Endothelial cell of umbilical vein (primary cell): ENCODE measurements around the gene CHSY3. TPM values are rescaled to one million over a fixed set of nuclear protein-coding genes. Genes with fewer than 3 reads are reported as not detected.

Source experiments
- BruUV-seq: library from RNA; stranded (reverse); fragments of 400-500 nt; replicated peaks from 2 replicates; lab custom pipeline; 2021; lab: Mats Ljungman, UMichigan
- CTCF ChIA-PET: fragments of 300-600, 350-600 bp; sonication (Branson Sonifier 250); formaldehyde crosslinking; loops from one replicate; lab custom pipeline; 2021; ENCODE audit warnings: antibody characterized with exemption, inconsistent platforms; lab: Charles Lee
- POLR2A ChIA-PET: fragments of 300-600, 350-600 bp; sonication (Branson Sonifier 250); formaldehyde crosslinking; loops from one replicate; lab custom pipeline; 2021; ENCODE audit warnings: antibody characterized with exemption, inconsistent platforms; lab: Charles Lee
- DNase-seq: peaks from one replicate; pipeline ENCODE4 v3.0.0-alpha.2; 2011; ENCODE audit warnings: low read depth, low spot score
- FAIRE-seq: peaks from 2 replicates; lab custom pipeline; 2011; peaks lifted over from hg19 to GRCh38; lab: Jason Lieb, UNC
- H2AFZ ChIP-seq: 2 replicates; pipeline ENCODE4 v1.6.0; 2012; ENCODE audit warnings: low read depth, low read length, control low read depth, inconsistent platforms
- H3K27ac ChIP-seq: 2 replicates; pipeline ENCODE4 v1.5.1; 2011; ENCODE audit warnings: low read depth, mild to moderate bottlenecking, control low read depth, low read length, moderate library complexity; ENCODE audit not compliant: insufficient read depth
- H3K27me3 ChIP-seq, 2 experiments: 2 replicates each; pipeline versions ENCODE4 v1.6.0 to v1.6.1; 2011; ENCODE audit warnings: low read length in 2 of 2, mixed read lengths in 1 of 2; ENCODE audit not compliant: control insufficient read depth in 2 of 2, insufficient read depth in 2 of 2
- H3K36me3 ChIP-seq, 2 experiments: 2 replicates in 1 of 2; 3 replicates in 1 of 2; pipeline ENCODE4 v1.5.1; 2011; ENCODE audit warnings: low read length in 2 of 2, mild to moderate bottlenecking in 1 of 2, moderate library complexity in 1 of 2; ENCODE audit not compliant: control insufficient read depth in 2 of 2, insufficient read depth in 2 of 2; ENCODE audit errors: extremely low read depth in 1 of 2
- H3K4me1 ChIP-seq: 3 replicates; pipeline ENCODE4 v1.5.1; 2011; ENCODE audit warnings: mild to moderate bottlenecking, low read length; ENCODE audit not compliant: control insufficient read depth, insufficient read depth; ENCODE audit errors: extremely low read depth
- H3K4me2 ChIP-seq: 2 replicates; pipeline ENCODE4 v1.6.1; 2011; ENCODE audit warnings: low read length, control low read depth, mixed read lengths; ENCODE audit not compliant: insufficient read depth
- H3K4me3 ChIP-seq, 3 experiments: fragments of 200-600 bp in 1 of 3; sonication (generic), shearing (Covaris generic) in 1 of 3; replicated peaks in 1 of 3; 2 replicates each; pipeline ENCODE4 v1.5.1; 2011 to 2016; ENCODE audit warnings: control low read depth in 3 of 3, low read length in 3 of 3, mild to moderate bottlenecking in 2 of 3, inconsistent platforms in 1 of 3, low read depth in 1 of 3, moderate library complexity in 1 of 3; ENCODE audit not compliant: insufficient read depth in 1 of 3
- H3K79me2 ChIP-seq: 2 replicates; pipeline ENCODE4 v1.6.0; 2012; ENCODE audit warnings: low read length, inconsistent platforms; ENCODE audit not compliant: control insufficient read depth, insufficient read depth
- H3K9ac ChIP-seq: replicated peaks from 2 replicates; pipeline ENCODE3; 2011; ENCODE audit warnings: low read length, control low read depth; ENCODE audit not compliant: insufficient read depth; ENCODE audit errors: extremely low read depth
- H3K9me1 ChIP-seq: replicated peaks from 3 replicates; pipeline ENCODE4 v1.6.0; 2011; ENCODE audit warnings: mild to moderate bottlenecking, low read length; ENCODE audit not compliant: control insufficient read depth, insufficient read depth; ENCODE audit errors: extremely low read depth
- H3K9me3 ChIP-seq: replicated peaks from 2 replicates; pipeline ENCODE4 v1.5.1; 2012; ENCODE audit warnings: low read length, inconsistent platforms; ENCODE audit not compliant: control insufficient read depth, insufficient read depth
- H4K20me1 ChIP-seq: replicated peaks from 2 replicates; pipeline ENCODE3; 2011; ENCODE audit warnings: mild to moderate bottlenecking, low read length; ENCODE audit not compliant: control insufficient read depth, insufficient read depth; ENCODE audit errors: extremely low read depth
- EZH2 ChIP-seq: IDR thresholded peaks from 2 replicates; pipeline ENCODE4 v1.6.1; 2012; ENCODE audit warnings: borderline replicate concordance, low read depth, mild to moderate bottlenecking, moderate library complexity, low read length, inconsistent platforms; ENCODE audit not compliant: severe bottlenecking
- FOS ChIP-seq: IDR thresholded peaks from 2 replicates; pipeline ENCODE4 v1.6.1; 2011; ENCODE audit warnings: mild to moderate bottlenecking, low read length, moderate library complexity, borderline replicate concordance; ENCODE audit not compliant: insufficient read depth
- GATA2 ChIP-seq: IDR thresholded peaks from 2 replicates; pipeline ENCODE4 v1.7.0; 2011; ENCODE audit warnings: low read depth, mild to moderate bottlenecking, moderate library complexity, mixed read lengths, low read length; ENCODE audit not compliant: insufficient read length, insufficient read depth
- JUN ChIP-seq: IDR thresholded peaks from 2 replicates; pipeline ENCODE4 v1.6.1; 2011; ENCODE audit warnings: borderline replicate concordance, low read depth; ENCODE audit not compliant: insufficient read length, insufficient read depth
- MAX ChIP-seq: IDR thresholded peaks from 2 replicates; pipeline ENCODE4 v1.6.1; 2011; ENCODE audit not compliant: insufficient read depth, insufficient read length
- MYC ChIP-seq: IDR thresholded peaks from one replicate; pipeline ENCODE4 v1.6.1; 2011; ENCODE audit warnings: mild to moderate bottlenecking, low read depth, low read length
- POLR2A ChIP-seq: IDR thresholded peaks from 2 replicates; pipeline ENCODE4 v1.6.1; 2012; ENCODE audit warnings: low read depth, mild to moderate bottlenecking, control low read depth, low read length
- POLR2AphosphoS5 ChIP-seq: IDR thresholded peaks from 2 replicates; pipeline ENCODE4 v1.6.1; 2012; ENCODE audit warnings: low read depth, mild to moderate bottlenecking, control low read depth, low read length, moderate library complexity; ENCODE audit not compliant: insufficient read depth
- dilution Hi-C: fragments of 300-500 bp; cut with MboI; formaldehyde crosslinking; loops from one replicate; pipeline ENCODE4 v1.15.0; 2019; ENCODE audit warnings: low sequenced_read_pairs; ENCODE audit not compliant: extremely low pct_ligation_motif_present
- intact Hi-C: fragments of 100-400 bp; cut with micrococcal nuclease; formaldehyde crosslinking; loops from one replicate; pipeline ENCODE4 v1.10.0; 2022
- polyA plus RNA-seq, 4 experiments: library from polyadenylated mRNA; depleted of rRNA in 3 of 4; stranded (reverse) in 3 of 4; unstranded in 1 of 4; fragments of >200 nt; gene quantifications; 2 replicates each; pipeline versions ENCODE4 v1.2.1 to v1.2.3, GENCODE V29; 2011 to 2012; ENCODE audit warnings: missing spikeins in 1 of 4
- total RNA-seq: library from RNA; stranded (reverse); gene quantifications from 2 replicates; pipeline ENCODE4 v1.2.3, GENCODE V29; 2021
- TF ChIP-seq, protein P1 (sequence below), 2 donors: IDR thresholded peaks; 1 replicate in 1 of 2; 2 replicates in 1 of 2; pipeline ENCODE4 v1.5.1; 2011; ENCODE audit warnings: low read length in 2 of 2, mild to moderate bottlenecking in 2 of 2, moderate library complexity in 2 of 2, control low read depth in 1 of 2, inconsistent platforms in 1 of 2, low read depth in 1 of 2; ENCODE audit not compliant: insufficient read depth in 1 of 2; ENCODE audit errors: extremely low read depth in 1 of 2

CHSY3 gene
- total and polyA plus RNA-seq, 2 donors (not counting 3 experiments of a cell fraction or from before 2014, with no cell fraction given): 2.2 to 8.4 TPM

GRCh38 chr5:130068988-130069387, 164.7 kb downstream of the CHSY3 start:
- dilution Hi-C loops: no loop called here
- H3K36me3 ChIP-seq: no peaks in the 10 kb centered on the region
- no TSS peak for BruUV-seq
- H3K27ac ChIP-seq: no peak overlapping the region
- H2AFZ ChIP-seq: no peak overlapping the region
- no peaks in the 10 kb centered on the region for H3K9me1 ChIP-seq
- no peak overlapping the region for H3K9ac ChIP-seq
- H3K4me2 ChIP-seq: no peak overlapping the region
- H4K20me1 ChIP-seq: no peaks in the 10 kb centered on the region
- ChIA-PET CTCF (no interaction called here), POLR2A (no interaction called here)
- no peak for FAIRE-seq
- no peak overlapping the region for H3K4me3 ChIP-seq
- no peaks in the 10 kb centered on the region for H3K9me3 ChIP-seq
- no peaks in the 10 kb centered on the region for H3K27me3 ChIP-seq
- no peaks in the 10 kb centered on the region for H3K79me2 ChIP-seq
- H3K4me1 ChIP-seq: no peaks in the 10 kb centered on the region
- TF ChIP-seq JUN (no peak), GATA2 (no peak), EZH2 (no peak), FOS (no peak), POLR2A (no peak), MAX (no peak), POLR2AphosphoS5 (no peak), MYC (no peak)
- TF ChIP-seq, protein P1, sequence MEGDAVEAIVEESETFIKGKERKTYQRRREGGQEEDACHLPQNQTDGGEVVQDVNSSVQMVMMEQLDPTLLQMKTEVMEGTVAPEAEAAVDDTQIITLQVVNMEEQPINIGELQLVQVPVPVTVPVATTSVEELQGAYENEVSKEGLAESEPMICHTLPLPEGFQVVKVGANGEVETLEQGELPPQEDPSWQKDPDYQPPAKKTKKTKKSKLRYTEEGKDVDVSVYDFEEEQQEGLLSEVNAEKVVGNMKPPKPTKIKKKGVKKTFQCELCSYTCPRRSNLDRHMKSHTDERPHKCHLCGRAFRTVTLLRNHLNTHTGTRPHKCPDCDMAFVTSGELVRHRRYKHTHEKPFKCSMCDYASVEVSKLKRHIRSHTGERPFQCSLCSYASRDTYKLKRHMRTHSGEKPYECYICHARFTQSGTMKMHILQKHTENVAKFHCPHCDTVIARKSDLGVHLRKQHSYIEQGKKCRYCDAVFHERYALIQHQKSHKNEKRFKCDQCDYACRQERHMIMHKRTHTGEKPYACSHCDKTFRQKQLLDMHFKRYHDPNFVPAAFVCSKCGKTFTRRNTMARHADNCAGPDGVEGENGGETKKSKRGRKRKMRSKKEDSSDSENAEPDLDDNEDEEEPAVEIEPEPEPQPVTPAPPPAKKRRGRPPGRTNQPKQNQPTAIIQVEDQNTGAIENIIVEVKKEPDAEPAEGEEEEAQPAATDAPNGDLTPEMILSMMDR (IDR thresholded peaks at IDR 0.05; ENCODE audit: extremely low read depth in 1 of 2, insufficient read depth in 1 of 2, low read depth in 1 of 2, low read length in 2 of 2): no peak
- DNase-seq: no peak
- intact Hi-C loops: no loop called here
